Neural cell (in vitro differentiated cells): ENCODE measurements around the gene SSMEM1. TPM values are rescaled to one million over a fixed set of nuclear protein-coding genes. Genes with fewer than 3 reads are reported as not detected.

Experiments used
- H2AFZ ChIP-seq: fragments of 200-600, 300-800 bp; sonication (generic), shearing (Covaris generic); 2 replicates; pipeline ENCODE4 v1.6.0; 2014; ENCODE audit warnings: low read depth, mild to moderate bottlenecking, antibody characterized with exemption, low read length, moderate library complexity
- H3F3A ChIP-seq: fragments of 200-600 bp; shearing (Covaris generic); 2 replicates; pipeline ENCODE4 v1.6.1; 2016; ENCODE audit warnings: mild to moderate bottlenecking, moderate library complexity, mixed read lengths, antibody characterized with exemption, low read length; ENCODE audit not compliant: insufficient read depth, poor library complexity, severe bottlenecking
- H3K27ac ChIP-seq: fragments of 200-600, 300-800 bp; sonication (generic), shearing (Covaris generic); 2 replicates; pipeline ENCODE4 v1.5.1; 2014; ENCODE audit warnings: mild to moderate bottlenecking, low read length, moderate library complexity
- H3K27me3 ChIP-seq: fragments of 300-800, 200-600 bp; sonication (generic), shearing (Covaris generic); 2 replicates; pipeline ENCODE4 v1.6.0; 2014; ENCODE audit warnings: mild to moderate bottlenecking, low read depth, low read length, moderate library complexity; ENCODE audit not compliant: insufficient read depth
- H3K36me3 ChIP-seq: fragments of 300-800, 200-600 bp; sonication (generic), shearing (Covaris generic); 2 replicates; pipeline ENCODE4 v1.5.1; 2014; ENCODE audit warnings: mild to moderate bottlenecking, antibody characterized with exemption, low read length, moderate library complexity; ENCODE audit not compliant: insufficient read depth
- H3K4me2 ChIP-seq: fragments of 300-800, 200-600 bp; sonication (generic), shearing (Covaris generic); 2 replicates; pipeline ENCODE4 v1.6.0; 2014; ENCODE audit warnings: mild to moderate bottlenecking, low read length
- H3K4me3 ChIP-seq: fragments of 300-800, 200-600 bp; sonication (generic), shearing (Covaris generic); 2 replicates; pipeline ENCODE4 v1.5.1; 2014; ENCODE audit warnings: mild to moderate bottlenecking, low read length, moderate library complexity
- H3K79me2 ChIP-seq: fragments of 200-600 bp; shearing (Covaris generic); replicated peaks from 2 replicates; pipeline ENCODE4 v1.6.0; 2014; ENCODE audit warnings: mild to moderate bottlenecking, low read length, moderate library complexity; ENCODE audit not compliant: insufficient read depth
- H3K9ac ChIP-seq: fragments of 300-800, 200-600 bp; sonication (generic), shearing (Covaris generic); 2 replicates; pipeline ENCODE4 v1.6.1; 2016; ENCODE audit warnings: mild to moderate bottlenecking, low read length, mixed read lengths
- H3K9me2 ChIP-seq: fragments of 200-600 bp; shearing (Covaris generic); 2 replicates; pipeline ENCODE4 v1.6.1; 2016; ENCODE audit warnings: mild to moderate bottlenecking, low read length, mixed read lengths; ENCODE audit not compliant: insufficient read depth
- H3K9me3 ChIP-seq: fragments of 200-600, 300-800 bp; sonication (generic), shearing (Covaris generic); 2 replicates; pipeline ENCODE4 v1.6.1; 2016; ENCODE audit warnings: mild to moderate bottlenecking, mixed run types, low read length, moderate library complexity, mixed read lengths
- H4K20me1 ChIP-seq: fragments of 200-600 bp; shearing (Covaris generic); 2 replicates; pipeline ENCODE4 v1.6.1; 2016; ENCODE audit warnings: mild to moderate bottlenecking, mixed run types; ENCODE audit not compliant: insufficient read depth
- CTCF ChIP-seq: fragments of 450-650 bp; IDR thresholded peaks from 2 replicates; pipeline ENCODE4 v1.5.1; 2014; ENCODE audit warnings: antibody characterized with exemption, mild to moderate bottlenecking, moderate library complexity; ENCODE audit not compliant: poor library complexity, severe bottlenecking
- EP300 ChIP-seq: fragments of 450-650 bp; conservative IDR thresholded peaks from 2 replicates; pipeline ENCODE4 v1.6.1; 2014; ENCODE audit warnings: antibody characterized with exemption, mild to moderate bottlenecking, moderate library complexity; ENCODE audit not compliant: poor library complexity, severe bottlenecking
- EZH2 ChIP-seq: fragments of 200-600, 300-800 bp; shearing (Covaris generic), sonication (generic); IDR thresholded peaks from 2 replicates; pipeline ENCODE4 v1.6.1; 2014; ENCODE audit warnings: antibody characterized with exemption, low read length, borderline replicate concordance, mild to moderate bottlenecking; ENCODE audit not compliant: insufficient read depth, poor library complexity, severe bottlenecking
- MXI1 ChIP-seq: fragments of 450-650 bp; conservative IDR thresholded peaks from 2 replicates; pipeline ENCODE4 v1.6.1; 2014; ENCODE audit warnings: antibody characterized with exemption, mild to moderate bottlenecking; ENCODE audit not compliant: poor library complexity, severe bottlenecking
- POLR2AphosphoS5 ChIP-seq: IDR thresholded peaks from 2 replicates; pipeline ENCODE4 v1.6.1; 2012
- RAD21 ChIP-seq: fragments of 450-650 bp; conservative IDR thresholded peaks from 2 replicates; pipeline ENCODE4 v1.6.1; 2014; ENCODE audit warnings: antibody characterized with exemption, mild to moderate bottlenecking, moderate library complexity
- SMC3 ChIP-seq: fragments of 450-650 bp; conservative IDR thresholded peaks from 2 replicates; pipeline ENCODE4 v1.6.1; 2014; ENCODE audit warnings: antibody characterized with exemption, mild to moderate bottlenecking, moderate library complexity; ENCODE audit not compliant: poor library complexity
- TAF1 ChIP-seq: IDR thresholded peaks from 2 replicates; pipeline ENCODE4 v1.6.1; 2012; ENCODE audit warnings: low read depth
- polyA plus RNA-seq: library from polyadenylated mRNA; depleted of rRNA; stranded (reverse); fragments of >200 nt; gene quantifications from 2 replicates; pipeline ENCODE4 v1.2.3, GENCODE V29; 2014
- TF ChIP-seq, protein P1 (sequence below): IDR thresholded peaks from 2 replicates; pipeline ENCODE4 v1.6.1; 2012; ENCODE audit warnings: borderline replicate concordance

Gene SSMEM1
- polyA plus RNA-seq, 1 donor from 2014 or later = not detected

DNA sequence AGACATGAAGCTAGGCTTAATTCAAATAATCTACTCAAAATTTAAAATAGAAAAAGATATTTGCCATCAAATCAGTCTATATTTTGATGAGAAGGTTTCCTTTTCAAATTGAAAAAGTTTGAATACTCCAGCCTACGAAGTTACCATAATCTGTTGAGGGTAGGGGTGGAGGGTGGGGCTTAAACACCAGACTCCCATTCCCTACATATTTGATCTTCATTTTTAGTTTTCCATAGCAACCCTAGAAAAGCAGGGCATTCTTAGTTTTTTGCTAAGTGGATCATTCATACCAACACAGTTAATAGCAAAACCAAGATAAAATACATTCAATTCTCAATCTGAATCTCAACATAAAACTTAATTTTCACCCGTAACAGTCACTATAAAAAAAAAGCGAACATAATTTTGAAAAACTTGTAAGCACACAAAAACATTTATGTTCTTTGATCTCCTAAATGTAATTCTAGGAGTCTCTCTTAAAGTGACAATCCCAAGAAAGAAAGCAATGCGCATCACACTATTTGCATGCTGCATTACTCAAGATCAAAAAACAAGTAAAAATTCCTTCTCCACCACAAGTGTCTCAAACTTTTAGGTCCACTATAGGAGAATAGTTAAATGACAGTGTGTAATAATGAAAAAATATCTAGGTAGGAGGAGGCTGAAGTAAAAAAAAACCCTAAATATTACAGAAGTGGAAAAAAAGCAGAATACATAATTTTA is 33.3 kb upstream of the SSMEM1 start:
- Histone ChIP-seq H3K36me3 (peaks cover 6% of the 10 kb centered on the region), H3K27ac (no peak overlapping the region), H3K27me3 (no peaks in the 10 kb centered on the region), H3K9me2 (no peaks in the 10 kb centered on the region), H3K79me2 (no peaks in the 10 kb centered on the region), H3F3A (no peaks in the 10 kb centered on the region), H3K9ac (no peak overlapping the region), H3K9me3 (no peaks in the 10 kb centered on the region), H2AFZ (no peak overlapping the region), H3K4me2 (no peak overlapping the region), H4K20me1 (no peaks in the 10 kb centered on the region), H3K4me3 (no peak overlapping the region)
- TF ChIP-seq EZH2 (no peak), CTCF (no peak), SMC3 (no peak), EP300 (no peak), MXI1 (no peak), TAF1 (no peak), RAD21 (no peak), POLR2AphosphoS5 (no peak)
- TF ChIP-seq, protein P1, sequence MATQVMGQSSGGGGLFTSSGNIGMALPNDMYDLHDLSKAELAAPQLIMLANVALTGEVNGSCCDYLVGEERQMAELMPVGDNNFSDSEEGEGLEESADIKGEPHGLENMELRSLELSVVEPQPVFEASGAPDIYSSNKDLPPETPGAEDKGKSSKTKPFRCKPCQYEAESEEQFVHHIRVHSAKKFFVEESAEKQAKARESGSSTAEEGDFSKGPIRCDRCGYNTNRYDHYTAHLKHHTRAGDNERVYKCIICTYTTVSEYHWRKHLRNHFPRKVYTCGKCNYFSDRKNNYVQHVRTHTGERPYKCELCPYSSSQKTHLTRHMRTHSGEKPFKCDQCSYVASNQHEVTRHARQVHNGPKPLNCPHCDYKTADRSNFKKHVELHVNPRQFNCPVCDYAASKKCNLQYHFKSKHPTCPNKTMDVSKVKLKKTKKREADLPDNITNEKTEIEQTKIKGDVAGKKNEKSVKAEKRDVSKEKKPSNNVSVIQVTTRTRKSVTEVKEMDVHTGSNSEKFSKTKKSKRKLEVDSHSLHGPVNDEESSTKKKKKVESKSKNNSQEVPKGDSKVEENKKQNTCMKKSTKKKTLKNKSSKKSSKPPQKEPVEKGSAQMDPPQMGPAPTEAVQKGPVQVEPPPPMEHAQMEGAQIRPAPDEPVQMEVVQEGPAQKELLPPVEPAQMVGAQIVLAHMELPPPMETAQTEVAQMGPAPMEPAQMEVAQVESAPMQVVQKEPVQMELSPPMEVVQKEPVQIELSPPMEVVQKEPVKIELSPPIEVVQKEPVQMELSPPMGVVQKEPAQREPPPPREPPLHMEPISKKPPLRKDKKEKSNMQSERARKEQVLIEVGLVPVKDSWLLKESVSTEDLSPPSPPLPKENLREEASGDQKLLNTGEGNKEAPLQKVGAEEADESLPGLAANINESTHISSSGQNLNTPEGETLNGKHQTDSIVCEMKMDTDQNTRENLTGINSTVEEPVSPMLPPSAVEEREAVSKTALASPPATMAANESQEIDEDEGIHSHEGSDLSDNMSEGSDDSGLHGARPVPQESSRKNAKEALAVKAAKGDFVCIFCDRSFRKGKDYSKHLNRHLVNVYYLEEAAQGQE = no peak

DNA sequence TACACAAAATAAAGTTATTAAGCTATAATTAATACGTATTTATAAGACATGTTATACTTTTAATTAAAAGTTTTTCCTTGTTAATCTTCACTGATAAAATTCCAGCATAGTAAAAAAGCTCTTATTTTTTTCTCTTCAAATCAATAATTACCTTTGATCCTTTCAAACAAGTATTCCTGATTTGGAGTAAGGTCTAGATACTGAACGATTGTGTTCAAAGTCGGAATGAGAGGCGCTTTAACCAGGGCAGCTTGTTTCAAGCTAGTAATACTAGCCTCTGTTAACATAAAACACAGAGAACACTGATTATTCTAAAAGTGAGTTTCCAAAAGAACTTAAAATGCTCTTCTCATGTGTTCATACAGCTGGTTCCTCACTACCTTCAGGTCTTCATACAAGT is 29.4 kb upstream of the SSMEM1 start:
- no peaks in the 10 kb centered on the region for H3K9me3 ChIP-seq
- H3F3A ChIP-seq = no peaks in the 10 kb centered on the region
- H3K27ac ChIP-seq = no peak overlapping the region
- no peaks in the 10 kb centered on the region for H3K27me3 ChIP-seq
- H2AFZ ChIP-seq = no peak overlapping the region
- no peak overlapping the region for H3K4me3 ChIP-seq
- H4K20me1 ChIP-seq = no peaks in the 10 kb centered on the region
- no peaks in the 10 kb centered on the region for H3K79me2 ChIP-seq
- H3K9ac ChIP-seq = no peak overlapping the region
- no peak for TF ChIP-seq EZH2
- peaks cover 5% of the 10 kb centered on the region for H3K36me3 ChIP-seq
- no peaks in the 10 kb centered on the region for H3K9me2 ChIP-seq
- H3K4me2 ChIP-seq = no peak overlapping the region
